ENCODE measurements around the gene CD22.

Gene CD22

GRCh38 chr19:35316560-35316959, 12.4 kb upstream of the CD22 start:
- no peak for DNase-seq (ENCODE audit: low read depth, low spot score)
- ChIA-PET POLR2A (no interaction called here), CTCF (no interaction called here)
- TF ChIP-seq CTCF (IDR thresholded peaks at IDR 0.05; ENCODE audit: insufficient read depth, low read length, missing control alignments) = no peak
- H3K4me3 ChIP-seq (ENCODE audit: low read depth, low read length) = no peak overlapping the region

GRCh38 chr19:35317464-35318043, 11.4 kb upstream of the CD22 start:
- ChIA-PET CTCF (no interaction called here), POLR2A (no interaction called here)
- no peak overlapping the region for H3K4me3 ChIP-seq (ENCODE audit: low read depth, low read length)
- no peak for DNase-seq (ENCODE audit: low read depth, low spot score)
- no peak for TF ChIP-seq CTCF (IDR thresholded peaks at IDR 0.05; ENCODE audit: insufficient read depth, low read length, missing control alignments)

GRCh38 chr19:35318679-35319448, 10.1 kb upstream of the CD22 start:
- no peak for DNase-seq (ENCODE audit: low read depth, low spot score)
- ChIA-PET POLR2A (no interaction called here), CTCF (no interaction called here)
- TF ChIP-seq CTCF (IDR thresholded peaks at IDR 0.05; ENCODE audit: insufficient read depth, low read length, missing control alignments) = no peak
- no peak overlapping the region for H3K4me3 ChIP-seq (ENCODE audit: low read depth, low read length)

GRCh38 chr19:35320065-35320713, 8.8 kb upstream of the CD22 start:
- no peak for DNase-seq (ENCODE audit: low read depth, low spot score)
- ChIA-PET POLR2A (no interaction called here), CTCF (no interaction called here)
- no peak for TF ChIP-seq CTCF (IDR thresholded peaks at IDR 0.05; ENCODE audit: insufficient read depth, low read length, missing control alignments)
- H3K4me3 ChIP-seq (ENCODE audit: low read depth, low read length) = no peak overlapping the region

GRCh38 chr19:35321291-35321690, 7.7 kb upstream of the CD22 start:
- no peak overlapping the region for H3K4me3 ChIP-seq (ENCODE audit: low read depth, low read length)
- DNase-seq (ENCODE audit: low read depth, low spot score) = no peak
- ChIA-PET POLR2A (no interaction called here), CTCF (no interaction called here)
- TF ChIP-seq CTCF (IDR thresholded peaks at IDR 0.05; ENCODE audit: insufficient read depth, low read length, missing control alignments) = no peak

- CTCF ChIA-PET = no interaction called here
- no peak for TF ChIP-seq CTCF (IDR thresholded peaks at IDR 0.05; ENCODE audit: insufficient read depth, low read length, missing control alignments)
- no peak overlapping the region for H3K4me3 ChIP-seq (ENCODE audit: low read depth, low read length)
- POLR2A ChIA-PET = no interaction called here
- DNase-seq (ENCODE audit: low read depth, low spot score) = no peak
Observed at GRCh38 chr19:35322014-35322413, 7.0 kb upstream of the CD22 start.

Data from AG04449 (cell line).